Glutamatergic neuron (in vitro differentiated cells): ENCODE results near the gene NTN1. TPM values are rescaled to one million over a fixed set of nuclear protein-coding genes. Genes with fewer than 3 reads are reported as not detected.

Source experiments
- DNase-seq: peaks from one replicate; pipeline ENCODE4 v3.0.0; 2022
- H3K27ac Mint-ChIP-seq: one replicate; pipeline ENCODE4 v1.8.0; 2020; ENCODE audit warnings: mild to moderate bottlenecking, mixed read lengths, inconsistent platforms; ENCODE audit not compliant: unreplicated experiment
- H3K27me3 Mint-ChIP-seq: one replicate; pipeline ENCODE4 v1.8.0; 2020; ENCODE audit warnings: mild to moderate bottlenecking, moderate library complexity, mixed read lengths, inconsistent platforms; ENCODE audit not compliant: unreplicated experiment
- H3K36me3 Mint-ChIP-seq: one replicate; pipeline ENCODE4 v1.8.0; 2020; ENCODE audit warnings: mild to moderate bottlenecking, mixed read lengths, inconsistent platforms; ENCODE audit not compliant: unreplicated experiment
- H3K4me1 Mint-ChIP-seq: one replicate; pipeline ENCODE4 v1.8.0; 2020; ENCODE audit warnings: mild to moderate bottlenecking, low read depth, mixed read lengths, inconsistent platforms; ENCODE audit not compliant: unreplicated experiment
- H3K4me3 Mint-ChIP-seq: one replicate; pipeline ENCODE4 v1.8.0; 2020; ENCODE audit warnings: mild to moderate bottlenecking, mixed read lengths, inconsistent platforms; ENCODE audit not compliant: unreplicated experiment
- H3K9me3 Mint-ChIP-seq: one replicate; pipeline ENCODE4 v1.8.0; 2020; ENCODE audit warnings: mild to moderate bottlenecking, moderate library complexity, mixed read lengths, inconsistent platforms; ENCODE audit not compliant: unreplicated experiment
- total RNA-seq: library from RNA; stranded (reverse); fragmentation: NEBNext Ultra II Directional; extraction: Animal tissue kit (Norgen Biotek cat#: 25700); gene quantifications from one replicate; pipeline ENCODE4 v1.2.1, GENCODE V29; 2021; ENCODE audit not compliant: unreplicated experiment
- TF ChIP-seq, protein P1 (sequence below): fragments of 200-600 bp; sonication (generic); IDR thresholded peaks from one replicate; pipeline ENCODE4 v1.5.0; 2021; ENCODE audit not compliant: partially characterized antibody, unreplicated experiment

The NTN1 gene
- total RNA-seq, 1 donor from 2014 or later: 0.76 TPM

DNA sequence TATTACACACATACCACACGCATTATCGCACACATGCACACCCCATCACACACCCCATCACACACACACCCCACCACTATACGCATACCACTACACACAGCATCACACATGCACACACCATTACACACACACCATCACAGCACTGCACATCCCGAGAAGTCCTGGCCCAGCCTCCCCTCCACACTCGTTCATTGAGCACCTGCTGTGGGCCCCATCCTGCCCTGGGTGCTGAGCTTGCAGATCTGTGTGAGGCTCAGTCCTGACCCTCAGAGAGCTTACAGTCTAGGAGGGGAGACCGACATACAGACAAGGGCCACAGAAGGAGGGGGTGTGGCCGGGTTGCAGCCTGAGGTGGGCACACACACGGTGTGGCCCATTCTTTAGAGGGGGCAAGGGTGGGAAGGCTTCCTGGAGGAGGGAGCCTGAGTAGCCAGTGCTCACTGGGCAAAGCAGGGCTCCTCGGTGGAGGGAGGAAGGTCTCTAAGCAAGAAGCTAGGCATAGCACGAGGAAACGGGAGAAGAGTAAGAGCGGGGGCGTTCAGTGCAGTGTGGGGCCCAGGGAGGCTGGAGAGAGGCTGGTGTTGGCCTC lies 206.6 kb downstream of the NTN1 start:
- H3K27me3 Mint-ChIP-seq: peaks cover 1% of the 10 kb centered on the region
- no peaks in the 10 kb centered on the region for H3K4me1 Mint-ChIP-seq
- DNase-seq: peak; percentile 7
- no peaks in the 10 kb centered on the region for H3K9me3 Mint-ChIP-seq
- H3K27ac Mint-ChIP-seq: no peak overlapping the region
- no peak overlapping the region for H3K4me3 Mint-ChIP-seq
- TF ChIP-seq, protein P1, sequence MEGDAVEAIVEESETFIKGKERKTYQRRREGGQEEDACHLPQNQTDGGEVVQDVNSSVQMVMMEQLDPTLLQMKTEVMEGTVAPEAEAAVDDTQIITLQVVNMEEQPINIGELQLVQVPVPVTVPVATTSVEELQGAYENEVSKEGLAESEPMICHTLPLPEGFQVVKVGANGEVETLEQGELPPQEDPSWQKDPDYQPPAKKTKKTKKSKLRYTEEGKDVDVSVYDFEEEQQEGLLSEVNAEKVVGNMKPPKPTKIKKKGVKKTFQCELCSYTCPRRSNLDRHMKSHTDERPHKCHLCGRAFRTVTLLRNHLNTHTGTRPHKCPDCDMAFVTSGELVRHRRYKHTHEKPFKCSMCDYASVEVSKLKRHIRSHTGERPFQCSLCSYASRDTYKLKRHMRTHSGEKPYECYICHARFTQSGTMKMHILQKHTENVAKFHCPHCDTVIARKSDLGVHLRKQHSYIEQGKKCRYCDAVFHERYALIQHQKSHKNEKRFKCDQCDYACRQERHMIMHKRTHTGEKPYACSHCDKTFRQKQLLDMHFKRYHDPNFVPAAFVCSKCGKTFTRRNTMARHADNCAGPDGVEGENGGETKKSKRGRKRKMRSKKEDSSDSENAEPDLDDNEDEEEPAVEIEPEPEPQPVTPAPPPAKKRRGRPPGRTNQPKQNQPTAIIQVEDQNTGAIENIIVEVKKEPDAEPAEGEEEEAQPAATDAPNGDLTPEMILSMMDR: no peak
- no peaks in the 10 kb centered on the region for H3K36me3 Mint-ChIP-seq

DNA sequence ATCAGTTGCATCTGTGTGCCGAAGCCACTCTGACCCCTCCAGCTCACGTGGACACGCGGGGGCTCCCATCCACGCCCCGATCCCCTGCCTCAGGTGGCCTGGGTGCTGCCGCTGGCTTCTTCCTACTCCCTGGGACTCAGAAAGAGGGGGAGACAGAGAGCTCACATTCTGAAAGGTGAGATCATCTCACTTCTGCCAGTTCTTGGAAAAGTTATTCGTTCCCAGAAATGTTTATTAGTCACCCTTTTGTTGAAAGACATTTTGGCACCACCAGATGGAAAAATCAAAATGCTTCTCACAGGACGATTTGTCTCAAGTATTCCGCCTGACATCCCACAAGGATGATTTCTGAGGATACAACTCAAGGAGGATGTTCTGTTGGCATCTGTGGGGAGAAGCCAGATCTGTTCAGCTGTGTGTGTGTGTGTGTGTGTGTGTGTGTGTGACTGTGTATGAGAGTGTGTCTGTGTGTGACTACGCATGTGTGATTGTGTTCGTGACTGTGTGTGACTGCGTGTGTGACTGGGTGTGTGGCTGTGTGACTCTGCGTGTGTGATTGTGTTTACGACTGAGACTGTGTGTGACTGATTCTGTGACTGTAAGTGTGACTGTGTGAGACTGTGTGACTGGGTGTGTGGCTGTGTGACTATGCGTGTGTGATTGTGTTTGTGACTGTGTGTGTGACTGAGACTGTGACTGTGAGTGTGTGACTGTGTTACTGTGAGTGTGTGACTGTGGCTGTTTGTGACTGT lies 207.3 kb downstream of the NTN1 start:
- no peak overlapping the region for H3K4me3 Mint-ChIP-seq
- H3K9me3 Mint-ChIP-seq: no peaks in the 10 kb centered on the region
- no peak for DNase-seq
- H3K27me3 Mint-ChIP-seq: peaks cover 1% of the 10 kb centered on the region
- H3K27ac Mint-ChIP-seq: no peak overlapping the region
- H3K4me1 Mint-ChIP-seq: no peaks in the 10 kb centered on the region
- TF ChIP-seq, protein P1: no peak
- H3K36me3 Mint-ChIP-seq: no peaks in the 10 kb centered on the region

DNA sequence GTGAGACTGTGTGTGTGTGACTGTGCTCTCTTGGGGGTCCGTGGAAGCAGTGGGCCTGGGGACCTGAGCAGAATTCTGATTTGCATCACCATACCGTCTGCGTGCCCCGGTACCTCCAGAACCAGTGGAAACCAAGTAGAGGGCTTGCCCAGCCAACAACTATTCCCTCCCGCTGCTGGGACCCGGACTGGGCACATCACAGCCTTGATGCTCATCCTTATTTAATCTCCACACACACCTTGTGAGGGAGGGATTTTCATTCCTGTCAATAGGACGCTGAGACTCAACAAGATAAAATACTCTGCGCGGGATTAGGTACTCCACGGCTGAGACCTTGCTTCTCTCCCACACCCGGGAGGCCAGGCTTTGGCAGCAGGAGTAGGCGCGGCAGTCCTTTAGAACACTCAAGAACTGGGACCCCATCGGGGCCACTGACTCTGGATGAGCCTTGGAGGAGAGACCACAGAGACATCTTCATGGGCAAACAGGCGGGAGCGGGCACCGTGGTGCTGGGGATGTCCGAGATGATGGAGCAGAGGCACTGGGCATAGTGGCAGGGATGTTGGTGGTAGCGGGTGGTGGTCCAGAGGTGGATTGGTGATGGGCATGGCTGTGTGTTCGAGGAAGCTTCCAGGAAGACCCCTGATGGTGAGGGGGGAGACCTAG lies 208.0 kb downstream of the NTN1 start:
- peaks cover 1% of the 10 kb centered on the region for H3K27me3 Mint-ChIP-seq
- no peaks in the 10 kb centered on the region for H3K4me1 Mint-ChIP-seq
- TF ChIP-seq, protein P1: no peak
- H3K27ac Mint-ChIP-seq: no peak overlapping the region
- H3K4me3 Mint-ChIP-seq: no peak overlapping the region
- no peaks in the 10 kb centered on the region for H3K9me3 Mint-ChIP-seq
- peak; percentile 7 for DNase-seq
- no peaks in the 10 kb centered on the region for H3K36me3 Mint-ChIP-seq

DNA sequence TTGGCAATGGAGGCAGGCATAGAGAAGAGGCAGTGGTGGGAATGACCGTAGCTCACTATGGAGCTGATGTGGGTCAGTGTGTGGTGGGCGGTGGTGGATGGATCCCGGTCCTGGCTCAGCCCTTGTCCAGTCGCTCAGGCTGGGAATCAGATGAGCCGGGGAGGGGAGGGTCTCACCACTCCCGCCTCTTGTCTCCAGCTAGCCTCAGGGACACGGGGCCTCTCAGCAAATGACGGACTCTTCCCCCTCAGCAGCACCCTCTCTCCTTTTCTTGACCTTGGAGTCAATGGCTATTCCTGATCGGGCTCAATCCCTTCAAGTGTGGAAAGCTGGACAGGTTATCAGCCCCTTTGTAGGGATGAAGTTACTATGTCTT lies 208.5 kb downstream of the NTN1 start:
- Mint-ChIP-seq H3K4me3 (no peak overlapping the region), H3K27ac (no peak overlapping the region), H3K9me3 (no peaks in the 10 kb centered on the region), H3K4me1 (no peaks in the 10 kb centered on the region), H3K36me3 (no peaks in the 10 kb centered on the region), H3K27me3 (peaks cover under 1% of the 10 kb centered on the region)
- DNase-seq: no peak
- TF ChIP-seq, protein P1: no peak

DNA sequence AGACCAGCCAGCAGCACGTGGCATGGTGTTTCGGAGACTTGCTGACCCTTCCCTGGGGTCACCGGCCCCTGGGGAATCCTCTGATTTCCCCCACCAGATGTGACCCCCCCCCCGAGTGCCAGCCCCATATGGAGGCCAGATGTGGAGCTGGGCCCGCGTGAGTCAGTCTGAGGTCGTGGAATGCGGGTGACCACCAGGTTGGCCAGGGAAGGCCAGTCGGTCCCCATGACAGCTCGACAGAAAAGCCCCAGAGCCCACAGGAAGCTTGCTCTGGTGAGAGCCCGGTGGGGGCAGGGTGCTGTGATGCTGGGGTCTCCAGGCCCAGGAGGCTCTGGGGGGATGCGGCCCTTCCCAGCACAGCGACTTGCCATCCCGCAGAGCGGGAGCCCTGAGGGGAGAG lies 209.0 kb downstream of the NTN1 start:
- no peak overlapping the region for H3K27ac Mint-ChIP-seq
- H3K4me1 Mint-ChIP-seq: no peaks in the 10 kb centered on the region
- TF ChIP-seq, protein P1: no peak
- H3K4me3 Mint-ChIP-seq: no peak overlapping the region
- DNase-seq: peak; percentile 9
- H3K9me3 Mint-ChIP-seq: no peaks in the 10 kb centered on the region
- H3K36me3 Mint-ChIP-seq: no peaks in the 10 kb centered on the region
- no peaks in the 10 kb centered on the region for H3K27me3 Mint-ChIP-seq
